AG04449 (cell line): ENCODE data around the gene DHX32.
"Not testable (repeated sequence)": the region's sequence is repeated elsewhere in the genome, so short reads cannot be mapped to it uniquely, and the experiment has no call there.

ENCODE experiments used
- CTCF ChIA-PET: fragments of 350-600 bp; formaldehyde crosslinking; extraction: SDS; loops from one replicate; lab custom pipeline; 2021; ENCODE audit warnings: antibody characterized with exemption; lab: Yijun Ruan, JAX
- POLR2A ChIA-PET: fragments of 400-600, 350-600 bp; formaldehyde crosslinking; extraction: SDS; loops from one replicate; lab custom pipeline; 2020; ENCODE audit warnings: antibody characterized with exemption, inconsistent platforms; lab: Yijun Ruan, JAX
- DNase-seq: peaks from one replicate; pipeline ENCODE4 v3.0.0-alpha.2; 2010; ENCODE audit warnings: low read depth, low spot score
- H3K4me3 ChIP-seq: 2 replicates; pipeline ENCODE4 v1.5.1; 2011; ENCODE audit warnings: low read depth, mild to moderate bottlenecking, control low read depth, low read length
- TF ChIP-seq, protein P1 (sequence below): IDR thresholded peaks from one replicate; pipeline ENCODE4 v1.5.1; 2011; ENCODE audit warnings: mild to moderate bottlenecking, moderate library complexity, low read length, control low read depth, inconsistent platforms; ENCODE audit not compliant: insufficient read depth; ENCODE audit errors: missing control alignments

DHX32 gene

DNA sequence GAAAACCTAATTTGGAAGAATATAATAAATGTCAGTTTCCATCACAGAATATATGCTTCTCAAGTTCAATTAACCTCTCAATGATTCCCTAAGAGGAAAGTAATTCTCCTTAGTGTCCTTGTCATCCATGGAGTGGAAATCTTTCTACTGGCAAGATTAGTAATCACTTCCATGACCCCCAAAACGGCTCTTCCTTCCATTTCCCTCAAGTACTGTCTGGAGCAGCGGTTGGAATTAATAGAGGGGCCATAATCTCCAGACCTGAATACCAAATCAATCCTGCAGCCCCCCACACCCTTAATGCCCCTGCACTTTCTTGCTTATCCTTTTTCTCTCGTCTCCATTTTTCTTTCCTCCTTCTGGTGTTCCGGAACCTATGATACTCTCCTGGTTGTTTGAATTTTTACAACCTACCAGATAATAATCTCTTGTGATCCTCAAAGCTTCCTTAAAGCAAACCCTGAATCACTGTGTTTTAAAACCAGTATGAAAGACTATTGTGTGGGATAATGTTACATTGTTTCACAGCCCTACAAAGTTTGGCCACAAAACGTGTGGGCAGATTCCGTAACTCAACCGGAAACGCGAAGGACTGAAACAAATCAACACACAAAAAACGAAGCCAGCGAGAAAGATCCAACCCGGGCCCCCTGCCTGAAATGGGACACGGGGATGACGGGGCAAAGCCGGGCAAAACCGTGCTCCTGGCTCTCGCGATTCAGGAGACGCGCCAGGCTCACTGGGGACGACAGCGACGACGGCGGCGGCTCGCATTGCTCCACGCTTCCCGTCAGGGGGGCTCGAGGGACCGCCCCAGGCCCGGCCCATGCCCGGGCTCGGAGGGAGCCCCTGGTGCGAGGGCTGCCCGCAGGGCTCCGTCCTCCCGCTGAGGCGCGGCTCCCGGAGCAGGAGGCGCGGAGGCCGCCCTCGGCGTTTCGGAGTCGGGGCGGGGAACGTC lies 14.3 kb upstream of the DHX32 start:
- DNase-seq, CTCF ChIA-PET, POLR2A ChIA-PET: not testable (repeated sequence)
- H3K4me3 ChIP-seq: peak overlapping the region; percentile 69

DNA sequence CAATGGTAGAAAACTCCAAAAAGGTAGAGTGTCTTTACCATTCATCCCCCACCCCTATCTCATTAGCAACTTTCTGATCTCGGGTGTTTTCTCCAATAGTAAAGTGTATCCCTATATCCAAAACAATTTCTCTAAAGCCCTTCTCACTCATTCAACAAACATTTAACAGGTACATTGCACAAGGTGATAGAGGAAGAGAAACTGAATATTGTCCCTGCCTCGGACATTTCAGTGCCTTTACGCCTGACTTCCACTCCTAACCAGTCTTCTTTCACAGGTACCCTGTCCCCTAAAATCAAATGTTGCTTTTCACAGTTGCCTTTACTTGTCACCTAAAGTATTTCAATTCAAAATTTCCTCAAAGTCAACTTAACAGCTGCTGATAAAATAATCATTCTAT lies 13.1 kb upstream of the DHX32 start:
- H3K4me3 ChIP-seq, CTCF ChIA-PET, DNase-seq, POLR2A ChIA-PET: not testable (repeated sequence)

DNA sequence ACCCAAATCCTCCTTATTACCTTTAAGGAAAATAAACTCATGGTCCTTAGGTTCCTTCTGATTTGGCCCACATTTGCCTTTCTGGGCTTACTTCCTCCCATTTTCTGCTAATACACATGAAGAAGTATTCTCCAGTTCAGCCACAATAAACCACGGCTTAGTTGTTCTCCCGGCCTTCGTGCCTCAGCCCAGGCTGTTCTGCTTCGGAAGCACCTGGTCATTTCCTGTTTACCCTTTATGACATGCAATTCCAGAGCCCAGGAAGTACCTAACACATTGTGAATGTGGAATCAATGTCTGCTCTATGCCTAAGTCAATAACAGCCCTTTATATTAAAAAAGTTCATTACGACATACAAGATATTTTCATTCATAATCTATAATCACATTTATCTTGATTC lies 11.3 kb upstream of the DHX32 start:
- DNase-seq, CTCF ChIA-PET, POLR2A ChIA-PET, H3K4me3 ChIP-seq: not testable (repeated sequence)

DNA sequence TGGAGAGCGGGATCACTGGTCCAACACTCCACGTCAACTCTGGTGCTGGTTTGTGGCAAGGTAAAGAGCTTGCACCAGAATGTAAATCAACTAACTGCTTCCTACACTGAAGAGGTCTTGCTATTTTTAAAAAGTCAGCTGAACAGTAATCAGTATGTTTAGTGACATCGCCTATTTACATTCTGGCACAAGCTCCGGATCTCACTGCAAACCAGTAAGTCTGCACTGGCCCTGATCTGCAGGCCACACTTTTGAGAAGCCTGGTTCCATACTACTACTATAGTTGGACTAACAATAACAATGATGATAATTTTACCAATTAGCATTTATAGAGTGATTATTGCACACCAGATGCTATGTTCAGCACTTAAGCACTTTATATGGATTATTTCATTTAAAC lies 8.3 kb upstream of the DHX32 start:
- POLR2A ChIA-PET, DNase-seq, H3K4me3 ChIP-seq, CTCF ChIA-PET: not testable (repeated sequence)

DNA sequence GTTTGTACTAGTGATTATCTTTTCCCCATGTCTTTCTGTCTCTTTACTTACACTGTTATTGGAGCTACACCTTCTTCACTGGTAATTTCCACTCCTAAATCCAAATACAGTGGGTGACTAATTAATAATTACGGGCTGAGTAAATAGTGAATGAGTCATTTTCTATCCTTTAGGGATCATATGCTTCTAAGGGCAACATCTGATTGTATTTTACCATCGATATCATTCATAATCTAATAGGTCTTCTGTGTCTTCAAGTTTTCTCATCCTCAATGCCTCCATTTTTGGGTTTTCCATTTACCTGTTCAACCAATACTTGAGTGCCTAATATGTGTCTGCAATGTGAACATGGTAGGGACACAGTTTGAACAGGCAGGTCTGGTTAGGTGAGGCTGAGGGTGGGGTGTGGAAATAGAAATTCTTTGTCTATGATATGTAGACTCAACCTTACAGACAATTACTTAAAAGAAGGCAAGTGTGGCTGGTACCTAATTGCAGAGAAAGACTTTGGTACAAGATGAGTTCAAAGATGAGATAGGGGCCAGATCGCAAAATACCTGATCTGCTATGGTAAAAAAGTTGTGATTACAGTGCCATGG lies 5.9 kb upstream of the DHX32 start:
- TF ChIP-seq, protein P1, sequence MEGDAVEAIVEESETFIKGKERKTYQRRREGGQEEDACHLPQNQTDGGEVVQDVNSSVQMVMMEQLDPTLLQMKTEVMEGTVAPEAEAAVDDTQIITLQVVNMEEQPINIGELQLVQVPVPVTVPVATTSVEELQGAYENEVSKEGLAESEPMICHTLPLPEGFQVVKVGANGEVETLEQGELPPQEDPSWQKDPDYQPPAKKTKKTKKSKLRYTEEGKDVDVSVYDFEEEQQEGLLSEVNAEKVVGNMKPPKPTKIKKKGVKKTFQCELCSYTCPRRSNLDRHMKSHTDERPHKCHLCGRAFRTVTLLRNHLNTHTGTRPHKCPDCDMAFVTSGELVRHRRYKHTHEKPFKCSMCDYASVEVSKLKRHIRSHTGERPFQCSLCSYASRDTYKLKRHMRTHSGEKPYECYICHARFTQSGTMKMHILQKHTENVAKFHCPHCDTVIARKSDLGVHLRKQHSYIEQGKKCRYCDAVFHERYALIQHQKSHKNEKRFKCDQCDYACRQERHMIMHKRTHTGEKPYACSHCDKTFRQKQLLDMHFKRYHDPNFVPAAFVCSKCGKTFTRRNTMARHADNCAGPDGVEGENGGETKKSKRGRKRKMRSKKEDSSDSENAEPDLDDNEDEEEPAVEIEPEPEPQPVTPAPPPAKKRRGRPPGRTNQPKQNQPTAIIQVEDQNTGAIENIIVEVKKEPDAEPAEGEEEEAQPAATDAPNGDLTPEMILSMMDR: no peak
- DNase-seq: no peak
- ChIA-PET POLR2A (no interaction called here), CTCF (interaction anchor here (0.8 kb wide), 1 partner anchor 10 kb away, joined by 3 read pairs; no protein-coding TSS in a partner anchor)
- H3K4me3 ChIP-seq: no peak overlapping the region

DNA sequence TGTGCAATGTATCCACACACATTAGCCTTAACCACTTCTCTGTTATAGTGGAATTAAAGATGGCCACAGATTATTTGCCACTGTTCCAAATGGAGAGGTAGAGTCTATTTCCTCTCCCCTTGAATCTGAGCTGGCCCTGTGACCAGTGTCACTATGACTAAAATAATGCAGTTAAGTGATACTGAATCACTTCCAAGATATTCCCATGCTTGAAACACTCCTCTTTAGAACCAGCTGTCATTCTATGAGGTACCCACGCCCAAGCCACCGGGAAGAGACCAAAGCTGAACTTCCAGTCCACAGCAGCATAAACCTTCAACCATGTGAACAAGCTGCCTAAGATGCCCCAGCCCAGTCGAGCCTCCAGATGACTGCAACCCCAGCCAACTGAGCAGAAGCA lies 2.1 kb upstream of the DHX32 start:
- CTCF ChIA-PET: interaction anchor here (1.6 to 8.9 kb wide), 2 partner anchors 14 to 866 kb away, joined by 6 to 62 read pairs; no protein-coding TSS in a partner anchor
- DNase-seq: no peak
- POLR2A ChIA-PET: no interaction called here
- TF ChIP-seq, protein P1: no peak
- no peak overlapping the region for H3K4me3 ChIP-seq

DNA sequence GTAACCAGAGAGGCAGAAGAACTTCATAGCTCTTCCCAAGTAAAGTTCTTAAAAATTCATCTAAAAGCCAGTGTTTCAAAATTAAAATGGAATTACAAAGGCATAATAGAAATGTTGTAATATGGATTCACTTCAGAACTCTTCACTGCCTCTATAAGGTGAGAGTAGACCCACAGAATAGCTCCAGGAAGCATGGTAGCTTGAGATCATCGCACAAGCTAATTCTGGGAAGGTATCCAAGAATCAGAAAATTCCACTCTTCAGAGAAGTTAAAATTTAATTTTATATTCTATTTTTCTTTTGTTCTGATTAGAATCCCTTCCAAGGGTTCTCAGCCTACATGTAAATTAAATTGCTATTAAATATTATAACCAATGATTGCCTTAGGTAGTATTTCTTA lies 1.5 kb upstream of the DHX32 start:
- ChIA-PET POLR2A (no interaction called here), CTCF (interaction anchor here (1.6 to 8.9 kb wide), 2 partner anchors 14 to 867 kb away, joined by 6 to 62 read pairs; no protein-coding TSS in a partner anchor)
- TF ChIP-seq, protein P1: no peak
- H3K4me3 ChIP-seq: no peak overlapping the region
- DNase-seq: no peak

DNA sequence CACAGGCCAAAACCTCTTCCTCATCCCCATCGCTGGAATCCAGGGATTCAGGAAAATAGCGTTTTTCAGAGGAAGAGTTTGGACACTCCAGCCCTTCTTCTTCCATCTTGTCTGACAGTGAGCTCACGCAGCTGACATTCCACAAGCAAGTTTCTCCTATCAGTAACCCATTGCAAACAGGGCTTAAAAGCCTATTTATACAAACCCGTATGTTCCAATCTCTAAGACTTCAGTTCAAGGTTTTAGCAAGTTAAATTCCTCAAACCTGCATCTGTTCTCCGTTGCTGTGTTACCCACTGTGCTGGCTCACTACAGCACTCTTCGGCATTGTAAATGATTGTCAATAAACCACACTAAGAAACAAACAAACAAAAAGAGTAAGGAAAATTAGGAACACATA lies 373 bp downstream of the DHX32 start:
- ChIA-PET CTCF (interaction anchor here (8.9 kb wide), 1 partner anchor 12 kb away, joined by 62 read pairs; no protein-coding TSS in a partner anchor), POLR2A (no interaction called here)
- DNase-seq: no peak
- H3K4me3 ChIP-seq: no peak overlapping the region
- TF ChIP-seq, protein P1: no peak
